Measurements from ENCODE around the gene GUCA1A.
A peak's percentile ranks its signal among the peaks of the same experiment; 100 is the strongest.

The GUCA1A gene

DNA sequence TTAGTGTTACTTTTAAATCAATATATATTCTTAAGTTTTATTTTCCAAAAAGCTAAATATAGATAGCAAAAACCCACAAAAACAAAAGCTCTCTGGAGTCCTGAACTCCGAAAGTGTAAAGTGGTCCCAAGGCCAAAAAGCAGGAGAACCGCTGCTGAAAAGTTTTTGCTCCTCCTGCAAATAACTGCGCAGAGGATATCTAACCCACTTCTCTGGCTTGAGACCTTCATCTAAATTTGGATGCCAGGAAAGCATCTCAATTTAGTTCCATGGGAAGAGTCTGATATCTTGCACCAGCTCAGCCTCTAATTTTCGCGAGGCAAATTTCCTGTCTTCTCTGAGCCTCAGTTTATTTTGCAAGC lies 44.0 kb downstream of the GUCA1A start:
- 0 out of 2 replicates have a peak overlapping the region, but pooled peaks have one; percentile 42 for H2AFZ ChIP-seq (ENCODE audit: low read depth, low read length)

GRCh38 chr6:42217519-42218367 lies 44.6 kb downstream of the GUCA1A start, which contains the start of gene MRPS10:
Gene MRPS10 (minus strand): TSS chr6:42217861. CDS start chr6:42217849, 12 bp downstream.
- Histone ChIP-seq H3K4me2 (ENCODE audit: low read length) (peak within 1 kb of the TSS; percentile 77), H4K20me1 (ENCODE audit: insufficient read depth, low read length) (no peaks in the 10 kb centered on the region), H3K27ac (ENCODE audit: low read length) (peak within 1 kb of the TSS; percentile 60), H3K4me1 (ENCODE audit: low read length) (peaks cover 70% of the 10 kb centered on the region), H3K9me3 (ENCODE audit: insufficient read depth, low read length) (no peaks in the 10 kb centered on the region), H3K27me3 (ENCODE audit: low read depth, low read length) (no peaks in the 10 kb centered on the region), H3K36me3 (replicated peaks; ENCODE audit: low read depth, low read length) (peaks cover 11% of the 10 kb centered on the region), H2AFZ (ENCODE audit: low read depth, low read length) (peak within 1 kb of the TSS; percentile 42; the same call in 1 of the 2 replicates), H3K9ac (ENCODE audit: low read length) (peak within 1 kb of the TSS; percentile 89), H3K79me2 (ENCODE audit: low read length) (peaks cover 36% of the 10 kb centered on the region), H3K4me3 (ENCODE audit: low read length) (peak within 1 kb of the TSS; percentile 86)
- TF ChIP-seq, protein P1, sequence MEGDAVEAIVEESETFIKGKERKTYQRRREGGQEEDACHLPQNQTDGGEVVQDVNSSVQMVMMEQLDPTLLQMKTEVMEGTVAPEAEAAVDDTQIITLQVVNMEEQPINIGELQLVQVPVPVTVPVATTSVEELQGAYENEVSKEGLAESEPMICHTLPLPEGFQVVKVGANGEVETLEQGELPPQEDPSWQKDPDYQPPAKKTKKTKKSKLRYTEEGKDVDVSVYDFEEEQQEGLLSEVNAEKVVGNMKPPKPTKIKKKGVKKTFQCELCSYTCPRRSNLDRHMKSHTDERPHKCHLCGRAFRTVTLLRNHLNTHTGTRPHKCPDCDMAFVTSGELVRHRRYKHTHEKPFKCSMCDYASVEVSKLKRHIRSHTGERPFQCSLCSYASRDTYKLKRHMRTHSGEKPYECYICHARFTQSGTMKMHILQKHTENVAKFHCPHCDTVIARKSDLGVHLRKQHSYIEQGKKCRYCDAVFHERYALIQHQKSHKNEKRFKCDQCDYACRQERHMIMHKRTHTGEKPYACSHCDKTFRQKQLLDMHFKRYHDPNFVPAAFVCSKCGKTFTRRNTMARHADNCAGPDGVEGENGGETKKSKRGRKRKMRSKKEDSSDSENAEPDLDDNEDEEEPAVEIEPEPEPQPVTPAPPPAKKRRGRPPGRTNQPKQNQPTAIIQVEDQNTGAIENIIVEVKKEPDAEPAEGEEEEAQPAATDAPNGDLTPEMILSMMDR (IDR thresholded peaks at IDR 0.05; ENCODE audit: low read depth, low read length), result no peak
- TF ChIP-seq EZH2phosphoT487 (IDR thresholded peaks at IDR 0.05; ENCODE audit: low read depth), result no peak

More for the DNA sequence above, 44.0 kb downstream of the GUCA1A start:
- H3K9ac ChIP-seq (ENCODE audit: low read length), result peak overlapping the region; percentile 89
- peaks cover 15% of the 10 kb centered on the region for H3K36me3 ChIP-seq (replicated peaks; ENCODE audit: low read depth, low read length)
- H3K79me2 ChIP-seq (ENCODE audit: low read length), result peaks cover 38% of the 10 kb centered on the region
- peak overlapping the region; percentile 77 for H3K4me2 ChIP-seq (ENCODE audit: low read length)
- peaks cover 70% of the 10 kb centered on the region for H3K4me1 ChIP-seq (ENCODE audit: low read length)
- peak overlapping the region; percentile 86 for H3K4me3 ChIP-seq (ENCODE audit: low read length)
- no peaks in the 10 kb centered on the region for H3K9me3 ChIP-seq (ENCODE audit: insufficient read depth, low read length)
- no peaks in the 10 kb centered on the region for H4K20me1 ChIP-seq (ENCODE audit: insufficient read depth, low read length)
- TF ChIP-seq, protein P1 (IDR thresholded peaks at IDR 0.05; ENCODE audit: low read depth, low read length), result no peak
- no peak for TF ChIP-seq EZH2phosphoT487 (IDR thresholded peaks at IDR 0.05; ENCODE audit: low read depth)
- peak overlapping the region; percentile 60 for H3K27ac ChIP-seq (ENCODE audit: low read length)
- H3K27me3 ChIP-seq (ENCODE audit: low read depth, low read length), result no peaks in the 10 kb centered on the region

DNA sequence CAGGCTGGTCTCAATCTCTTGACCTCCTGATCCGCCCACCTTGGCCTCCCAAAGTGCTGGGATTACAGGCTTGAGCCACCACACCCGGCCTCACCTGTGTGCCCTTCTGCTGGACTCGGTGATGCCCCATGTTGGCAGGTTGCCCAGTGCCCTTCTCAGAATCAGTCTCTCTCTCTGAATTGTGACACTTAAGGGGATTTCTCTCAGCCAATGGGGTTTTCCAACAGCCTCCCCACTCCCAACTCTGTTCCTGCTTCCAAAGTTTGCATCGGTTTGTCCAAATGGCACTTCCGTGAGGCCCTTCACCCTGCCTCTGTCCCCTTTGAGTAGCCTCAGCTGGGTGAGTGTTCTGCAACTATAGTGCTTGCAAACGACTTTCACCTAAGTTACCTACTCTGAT lies 47.6 kb downstream of the GUCA1A start:
- Histone ChIP-seq H3K4me1 (ENCODE audit: low read length) (peaks cover 66% of the 10 kb centered on the region), H3K4me2 (ENCODE audit: low read length) (peak overlapping the region; percentile 70), H3K27me3 (ENCODE audit: low read depth, low read length) (no peaks in the 10 kb centered on the region), H3K36me3 (replicated peaks; ENCODE audit: low read depth, low read length) (no peaks in the 10 kb centered on the region), H3K9ac (ENCODE audit: low read length) (peak overlapping the region; percentile 53), H4K20me1 (ENCODE audit: insufficient read depth, low read length) (no peaks in the 10 kb centered on the region), H2AFZ (ENCODE audit: low read depth, low read length) (peak overlapping the region; percentile 48), H3K79me2 (ENCODE audit: low read length) (peaks cover 17% of the 10 kb centered on the region), H3K9me3 (ENCODE audit: insufficient read depth, low read length) (no peaks in the 10 kb centered on the region), H3K4me3 (ENCODE audit: low read length) (peak overlapping the region; percentile 24), H3K27ac (ENCODE audit: low read length) (peak overlapping the region; percentile 80)
- TF ChIP-seq, protein P1 (IDR thresholded peaks at IDR 0.05; ENCODE audit: low read depth, low read length), result no peak
- no peak for TF ChIP-seq EZH2phosphoT487 (IDR thresholded peaks at IDR 0.05; ENCODE audit: low read depth)

GRCh38 chr6:42221546-42221945 lies 48.4 kb downstream of the GUCA1A start:
- H3K4me1 ChIP-seq (ENCODE audit: low read length), result peaks cover 71% of the 10 kb centered on the region
- peak overlapping the region; percentile 70 for H3K4me2 ChIP-seq (ENCODE audit: low read length)
- TF ChIP-seq EZH2phosphoT487 (IDR thresholded peaks at IDR 0.05; ENCODE audit: low read depth), result no peak
- TF ChIP-seq, protein P1 (IDR thresholded peaks at IDR 0.05; ENCODE audit: low read depth, low read length), result no peak
- peaks cover 12% of the 10 kb centered on the region for H3K79me2 ChIP-seq (ENCODE audit: low read length)
- peak overlapping the region; percentile 24 for H3K4me3 ChIP-seq (ENCODE audit: low read length)
- H3K9ac ChIP-seq (ENCODE audit: low read length), result peak overlapping the region; percentile 53
- H3K27ac ChIP-seq (ENCODE audit: low read length), result peak overlapping the region; percentile 80
- H3K36me3 ChIP-seq (replicated peaks; ENCODE audit: low read depth, low read length), result no peaks in the 10 kb centered on the region
- H3K27me3 ChIP-seq (ENCODE audit: low read depth, low read length), result no peaks in the 10 kb centered on the region
- no peaks in the 10 kb centered on the region for H3K9me3 ChIP-seq (ENCODE audit: insufficient read depth, low read length)
- H4K20me1 ChIP-seq (ENCODE audit: insufficient read depth, low read length), result no peaks in the 10 kb centered on the region
- peak overlapping the region; percentile 48 for H2AFZ ChIP-seq (ENCODE audit: low read depth, low read length)

All from OCI-LY3 (cell line).